Liver (tissue), 3 donors: ENCODE results near the gene CBLL1.

Experiments used
- ATF3 ChIP-seq: IDR thresholded peaks from 2 replicates; pipeline ENCODE4 v1.6.1; 2016; ENCODE audit warnings: antibody characterized with exemption
- CTCF ChIP-seq: fragments of 150-350 bp; IDR thresholded peaks from 2 replicates; pipeline ENCODE4 v1.5.1; 2017; ENCODE audit warnings: improper control_type of control experiment, low read depth, low read length; ENCODE audit not compliant: missing input control
- NR2F2 ChIP-seq: IDR thresholded peaks from 2 replicates; pipeline ENCODE4 v1.6.1; 2016; ENCODE audit warnings: antibody characterized with exemption
- RAD21 ChIP-seq, 2 donors: IDR thresholded peaks; 2 replicates each; pipeline ENCODE4 v1.6.1; 2016; ENCODE audit warnings: antibody characterized with exemption in 2 of 2, mild to moderate bottlenecking in 2 of 2
- REST ChIP-seq: IDR thresholded peaks from 2 replicates; pipeline ENCODE4 v1.6.1; 2016; ENCODE audit warnings: antibody characterized with exemption, mild to moderate bottlenecking
- TAF1 ChIP-seq: conservative IDR thresholded peaks from 2 replicates; pipeline ENCODE4 v1.6.1; 2016; ENCODE audit warnings: antibody characterized with exemption, mild to moderate bottlenecking
- donor health status: healthy.
- donor health status: healthy.

GRCh38 chr7:107718456-107719193, 25.3 kb upstream of the CBLL1 start:
- TF ChIP-seq CTCF = no peak
- no peak for TF ChIP-seq REST
- no peak for TF ChIP-seq RAD21 (IDR thresholded peaks at IDR 0.05)
- no peak for TF ChIP-seq TAF1
- TF ChIP-seq ATF3 = no peak
- TF ChIP-seq NR2F2 = no peak
